ENCODE measurements around the gene HOXB7. TPM values are rescaled to one million over a fixed set of nuclear protein-coding genes. Genes with fewer than 3 reads are reported as not detected.

The HOXB7 gene
- total RNA-seq, 1 donor from 2014 or later, result 1.2 TPM

DNA sequence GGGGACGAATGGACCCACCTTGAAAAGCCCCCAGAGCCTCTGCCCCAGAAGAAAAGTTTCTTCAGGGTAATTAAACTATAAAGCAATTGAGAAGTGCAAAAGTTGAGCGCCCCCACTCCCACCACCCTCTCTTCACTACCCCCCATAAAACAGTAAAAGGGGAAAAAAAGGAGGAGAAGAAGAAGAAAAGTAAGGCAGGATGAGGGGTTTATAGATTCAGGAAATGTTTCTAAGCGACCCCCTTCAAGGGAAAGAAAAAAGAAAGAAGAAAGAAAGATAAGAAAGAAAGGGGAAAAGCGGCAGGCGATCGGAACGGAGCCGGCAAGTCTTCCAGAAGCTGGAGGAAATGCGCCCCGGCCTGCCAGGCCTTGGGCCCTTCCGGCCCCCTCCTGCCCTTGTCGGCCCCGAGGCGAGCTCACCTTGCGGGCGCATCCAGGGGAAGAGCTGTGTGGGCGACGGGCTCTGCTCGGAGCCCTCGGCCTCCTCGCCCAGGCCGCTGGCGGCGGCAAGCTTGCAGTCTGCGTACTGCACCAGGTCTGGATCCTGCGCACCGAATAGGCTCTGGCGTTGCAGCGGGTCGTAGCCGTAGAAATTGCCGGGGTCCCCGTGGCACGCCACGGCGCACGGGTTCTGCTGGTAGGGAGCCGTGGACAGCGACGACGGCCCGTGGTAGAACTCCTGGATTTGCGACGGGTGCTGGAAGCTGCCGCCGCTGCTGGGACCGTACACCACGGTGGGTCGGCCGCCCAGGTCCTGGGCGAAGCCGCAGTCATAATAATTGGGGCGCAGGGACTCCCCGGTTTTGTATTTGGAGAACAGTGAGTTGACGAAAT lies 3.3 kb upstream of the HOXB7 start:
- intact Hi-C loops (cut with DNase I), result loop anchor here (10.0 kb wide), 1 partner anchor 269 kb away; no protein-coding TSS in a partner anchor
- no peaks in the 10 kb centered on the region for H3K36me3 ChIP-seq
- no peak overlapping the region for H3K4me3 ChIP-seq
- no peak overlapping the region for H3K27ac ChIP-seq
- no peak for DNase-seq
- no peaks in the 10 kb centered on the region for H3K9me3 ChIP-seq
- peaks cover 29% of the 10 kb centered on the region for H3K4me1 ChIP-seq
- TF ChIP-seq, protein P1, sequence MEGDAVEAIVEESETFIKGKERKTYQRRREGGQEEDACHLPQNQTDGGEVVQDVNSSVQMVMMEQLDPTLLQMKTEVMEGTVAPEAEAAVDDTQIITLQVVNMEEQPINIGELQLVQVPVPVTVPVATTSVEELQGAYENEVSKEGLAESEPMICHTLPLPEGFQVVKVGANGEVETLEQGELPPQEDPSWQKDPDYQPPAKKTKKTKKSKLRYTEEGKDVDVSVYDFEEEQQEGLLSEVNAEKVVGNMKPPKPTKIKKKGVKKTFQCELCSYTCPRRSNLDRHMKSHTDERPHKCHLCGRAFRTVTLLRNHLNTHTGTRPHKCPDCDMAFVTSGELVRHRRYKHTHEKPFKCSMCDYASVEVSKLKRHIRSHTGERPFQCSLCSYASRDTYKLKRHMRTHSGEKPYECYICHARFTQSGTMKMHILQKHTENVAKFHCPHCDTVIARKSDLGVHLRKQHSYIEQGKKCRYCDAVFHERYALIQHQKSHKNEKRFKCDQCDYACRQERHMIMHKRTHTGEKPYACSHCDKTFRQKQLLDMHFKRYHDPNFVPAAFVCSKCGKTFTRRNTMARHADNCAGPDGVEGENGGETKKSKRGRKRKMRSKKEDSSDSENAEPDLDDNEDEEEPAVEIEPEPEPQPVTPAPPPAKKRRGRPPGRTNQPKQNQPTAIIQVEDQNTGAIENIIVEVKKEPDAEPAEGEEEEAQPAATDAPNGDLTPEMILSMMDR (IDR thresholded peaks at IDR 0.05), result no peak
- ATAC-seq, result no peak
- peaks cover 95% of the 10 kb centered on the region for H3K27me3 ChIP-seq

GRCh38 chr17:48612854-48613691 lies 2.3 kb upstream of the HOXB7 start:
- Histone ChIP-seq H3K4me1 (peaks cover 29% of the 10 kb centered on the region), H3K4me3 (peak overlapping the region; percentile 36), H3K9me3 (no peaks in the 10 kb centered on the region), H3K36me3 (no peaks in the 10 kb centered on the region), H3K27me3 (peaks cover 95% of the 10 kb centered on the region), H3K27ac (no peak overlapping the region)
- TF ChIP-seq, protein P1 (IDR thresholded peaks at IDR 0.05), result no peak
- DNase-seq (no peak), ATAC-seq (peak; percentile 40)
- intact Hi-C loops (cut with DNase I), result loop anchor here (10.0 kb wide), 1 partner anchor 268 kb away; no protein-coding TSS in a partner anchor

- Histone ChIP-seq H3K4me3 (peak overlapping the region; percentile 36), H3K4me1 (peaks cover 29% of the 10 kb centered on the region), H3K27ac (no peak overlapping the region), H3K9me3 (no peaks in the 10 kb centered on the region), H3K27me3 (peaks cover 95% of the 10 kb centered on the region), H3K36me3 (no peaks in the 10 kb centered on the region)
- TF ChIP-seq, protein P1 (IDR thresholded peaks at IDR 0.05), result no peak
- DNase-seq, result no peak
- intact Hi-C loops (cut with DNase I), result loop anchor here (10.0 kb wide), 1 partner anchor 268 kb away; no protein-coding TSS in a partner anchor
- no peak for ATAC-seq
Measured at GRCh38 chr17:48612456-48612853, 1.6 kb upstream of the HOXB7 start.

DNA sequence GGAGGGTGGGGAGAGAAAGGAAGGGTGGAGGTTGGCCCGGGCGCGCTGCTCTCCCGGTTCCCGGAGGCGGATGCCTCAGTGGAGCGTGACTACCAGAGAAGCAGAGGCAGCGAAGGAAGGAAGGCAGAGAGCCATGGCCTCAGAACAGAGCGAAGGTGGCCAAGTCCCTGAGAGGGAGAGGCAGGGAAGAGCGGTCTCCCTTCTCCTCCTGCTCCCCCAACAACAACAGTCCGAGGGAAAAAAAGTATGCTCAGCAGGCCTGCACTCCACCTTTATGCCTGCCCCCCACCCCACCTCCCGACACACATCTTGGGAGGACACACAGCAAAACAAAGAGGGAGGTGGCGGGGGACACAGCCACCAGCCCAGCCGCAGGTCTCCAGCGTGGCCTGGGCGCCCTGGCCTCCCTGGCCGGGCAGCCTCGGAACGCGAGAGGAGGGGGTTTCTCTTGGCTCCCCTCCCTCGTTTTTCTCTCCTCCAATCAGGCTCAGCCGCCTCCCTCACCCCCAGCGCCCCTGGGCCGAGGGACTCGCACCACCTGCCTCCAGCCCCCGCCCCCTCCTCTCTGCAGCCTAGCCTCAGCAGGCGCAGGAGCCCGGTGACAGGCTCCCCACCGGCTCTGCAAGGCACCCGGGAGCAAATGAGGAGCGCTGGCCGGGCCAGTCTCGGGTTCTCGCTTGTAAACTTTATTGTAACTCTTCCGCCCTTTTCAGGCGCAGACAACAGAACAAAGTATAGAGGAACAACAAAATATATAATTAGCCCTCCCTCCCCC lies 1.1 kb upstream of the HOXB7 start:
- no peaks in the 10 kb centered on the region for H3K9me3 ChIP-seq
- peaks cover 29% of the 10 kb centered on the region for H3K4me1 ChIP-seq
- H3K36me3 ChIP-seq, result no peaks in the 10 kb centered on the region
- TF ChIP-seq, protein P1 (IDR thresholded peaks at IDR 0.05), result no peak
- ATAC-seq (no peak), DNase-seq (no peak)
- H3K4me3 ChIP-seq, result peak overlapping the region; percentile 64
- no peak overlapping the region for H3K27ac ChIP-seq
- H3K27me3 ChIP-seq, result peaks cover 95% of the 10 kb centered on the region
- intact Hi-C loops (cut with DNase I), result loop anchor here (10.0 kb wide), 1 partner anchor 267 kb away; no protein-coding TSS in a partner anchor

DNA sequence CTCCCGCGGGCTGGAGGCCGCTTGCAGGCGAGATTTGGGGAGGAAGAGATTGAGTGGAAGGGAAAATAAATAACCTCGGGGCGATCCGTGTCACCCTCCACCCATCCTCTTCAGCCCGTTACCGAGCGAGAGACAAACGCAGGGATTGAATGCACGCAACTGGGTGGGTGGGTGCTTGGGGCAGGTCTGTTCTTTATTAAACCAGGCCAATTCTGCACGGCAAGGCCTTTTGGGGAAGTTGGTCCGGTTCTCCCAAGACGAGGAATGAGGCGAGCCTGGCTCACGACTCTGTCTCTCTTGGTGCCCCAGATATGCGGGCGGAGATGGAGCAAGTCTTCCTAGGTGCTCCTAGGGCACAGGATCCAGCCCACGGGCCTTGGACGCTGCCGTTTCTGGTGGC lies 396 bp upstream of the HOXB7 start:
- ATAC-seq (peak; percentile 11), DNase-seq (no peak)
- TF ChIP-seq, protein P1 (IDR thresholded peaks at IDR 0.05), result no peak
- intact Hi-C loops (cut with DNase I), result loop anchor here (10.0 kb wide), 1 partner anchor 266 kb away; no protein-coding TSS in a partner anchor
- peak overlapping the region; percentile 64 for H3K4me3 ChIP-seq
- no peaks in the 10 kb centered on the region for H3K36me3 ChIP-seq
- peaks cover 29% of the 10 kb centered on the region for H3K4me1 ChIP-seq
- H3K27me3 ChIP-seq, result peaks cover 95% of the 10 kb centered on the region
- no peaks in the 10 kb centered on the region for H3K9me3 ChIP-seq
- H3K27ac ChIP-seq, result peak overlapping the region; percentile 78
